Measurements from ENCODE around the gene ITFG1.

- no peak for TF ChIP-seq POLR2A (IDR thresholded peaks at IDR 0.05)
- no peak for TF ChIP-seq CTCF (IDR thresholded peaks at IDR 0.05)
These were observed 11.1 kb downstream of the ITFG1 start for GRCh38 chr16:47449788-47450187.

Data from body of pancreas (tissue), 4 donors.